ENCODE data around the gene KCNQ1.

KCNQ1 gene

DNA sequence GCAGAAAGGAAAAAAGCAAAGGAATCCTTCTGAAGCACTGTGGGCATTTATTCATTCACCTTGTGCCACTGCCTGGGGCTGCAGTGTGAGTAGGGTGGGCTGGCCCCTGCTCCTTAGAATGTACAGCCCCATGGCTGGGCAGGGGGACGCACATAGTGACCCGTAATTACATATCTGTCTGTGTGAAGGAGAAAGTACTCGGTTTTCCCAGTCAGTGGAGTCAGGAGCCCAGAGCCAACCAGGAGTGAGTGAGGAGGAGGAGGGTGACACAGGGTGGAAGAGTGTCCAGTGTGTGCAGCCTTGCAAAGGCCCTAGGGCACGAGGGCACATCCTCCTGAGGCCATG is 348.9 kb downstream of the KCNQ1 start:
- no peak for DNase-seq (ENCODE audit: low read depth in 2 of 2)

DNA sequence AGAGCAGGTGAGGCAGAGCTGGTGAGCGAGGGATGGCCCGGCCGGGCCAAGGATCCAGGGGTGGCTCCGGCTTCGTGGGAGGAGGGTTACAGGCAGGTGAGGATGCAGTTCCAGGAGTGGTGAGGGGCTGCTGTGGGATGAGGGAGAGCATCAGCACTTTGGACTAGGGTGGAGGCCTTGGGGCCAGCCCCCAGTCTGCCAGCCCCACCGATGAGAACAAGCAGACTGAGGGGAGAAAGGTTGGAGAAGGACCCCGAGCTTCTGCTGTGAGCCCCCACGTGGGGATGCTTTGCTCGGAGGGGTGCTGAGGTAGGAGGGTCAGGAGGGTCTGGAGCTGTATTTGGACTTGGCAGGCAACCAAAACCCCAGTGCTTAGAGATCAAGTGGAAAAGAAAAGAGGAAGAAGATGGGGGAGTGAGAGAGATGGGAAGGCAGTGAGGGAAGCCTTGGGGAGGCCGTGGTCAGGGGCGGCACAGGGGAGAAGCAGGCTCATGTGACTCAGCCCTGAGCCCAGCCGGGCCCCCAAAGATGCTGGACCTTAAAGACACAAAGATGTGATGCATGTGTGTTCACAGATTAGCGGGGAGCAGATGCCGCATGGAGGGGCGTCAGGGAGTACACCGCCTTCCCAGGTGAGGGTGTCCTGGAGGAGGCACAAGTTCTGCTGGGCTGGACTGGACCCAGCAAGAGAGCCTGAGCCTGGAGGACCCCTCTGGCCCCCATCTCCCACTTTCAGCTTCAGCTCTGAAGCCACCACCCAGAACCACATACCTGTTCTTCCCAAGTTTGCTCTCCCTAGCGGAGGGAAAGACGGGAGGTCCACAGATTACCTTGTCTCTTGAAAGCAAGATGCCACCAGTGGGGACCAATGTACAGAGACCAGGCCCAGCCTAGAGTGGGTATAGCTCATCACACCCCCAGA is 349.5 kb downstream of the KCNQ1 start:
- DNase-seq (ENCODE audit: low read depth in 2 of 2), result no peak

DNA sequence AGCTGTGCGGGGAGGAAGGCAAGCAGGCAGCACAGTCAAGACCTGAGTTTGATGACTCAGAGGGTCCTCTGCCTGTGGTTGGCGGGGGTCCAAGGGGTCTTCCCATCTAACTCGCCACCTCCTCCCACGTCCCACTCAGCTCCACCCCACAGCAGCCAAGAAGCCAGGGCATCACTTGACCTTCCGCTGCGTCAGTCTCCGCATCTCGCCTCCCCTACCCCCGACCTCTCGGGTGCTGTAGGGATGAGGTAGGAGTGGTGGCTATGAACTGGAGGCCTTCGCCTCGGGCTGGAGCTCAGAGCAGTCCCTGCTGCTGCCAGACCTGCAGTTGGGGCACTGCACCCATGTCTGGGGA is 350.1 kb downstream of the KCNQ1 start:
- no peak for DNase-seq (ENCODE audit: low read depth in 2 of 2)

DNA sequence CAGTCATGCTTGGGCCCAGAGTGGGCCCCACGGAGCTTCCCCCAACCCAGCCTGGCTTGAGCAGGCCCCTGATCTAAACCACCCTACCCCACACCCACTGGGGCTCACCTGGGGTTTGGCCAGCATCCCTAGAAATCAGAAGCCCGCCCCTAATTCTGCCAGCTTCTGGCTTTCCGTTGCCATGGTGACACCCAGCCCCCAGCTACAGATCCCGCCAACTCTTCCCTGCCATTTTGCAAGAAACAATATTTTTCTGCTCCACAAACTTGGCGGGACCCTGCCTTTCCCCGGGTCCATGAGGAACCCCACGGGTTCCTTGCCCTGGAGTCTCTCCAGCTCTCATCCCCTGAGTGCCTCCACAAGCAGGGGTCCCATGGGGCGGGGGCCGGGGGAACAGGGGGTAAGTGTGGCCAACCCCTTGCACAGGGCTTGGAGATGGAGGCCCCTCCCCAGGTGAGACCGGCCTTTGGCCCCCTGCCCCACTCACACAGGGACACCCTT is 350.7 kb downstream of the KCNQ1 start:
- DNase-seq (ENCODE audit: low read depth in 2 of 2), result no peak

- DNase-seq (ENCODE audit: low read depth in 2 of 2), result no peak
These were observed 351.3 kb downstream of the KCNQ1 start for GRCh38 chr11:2796091-2796490.

DNA sequence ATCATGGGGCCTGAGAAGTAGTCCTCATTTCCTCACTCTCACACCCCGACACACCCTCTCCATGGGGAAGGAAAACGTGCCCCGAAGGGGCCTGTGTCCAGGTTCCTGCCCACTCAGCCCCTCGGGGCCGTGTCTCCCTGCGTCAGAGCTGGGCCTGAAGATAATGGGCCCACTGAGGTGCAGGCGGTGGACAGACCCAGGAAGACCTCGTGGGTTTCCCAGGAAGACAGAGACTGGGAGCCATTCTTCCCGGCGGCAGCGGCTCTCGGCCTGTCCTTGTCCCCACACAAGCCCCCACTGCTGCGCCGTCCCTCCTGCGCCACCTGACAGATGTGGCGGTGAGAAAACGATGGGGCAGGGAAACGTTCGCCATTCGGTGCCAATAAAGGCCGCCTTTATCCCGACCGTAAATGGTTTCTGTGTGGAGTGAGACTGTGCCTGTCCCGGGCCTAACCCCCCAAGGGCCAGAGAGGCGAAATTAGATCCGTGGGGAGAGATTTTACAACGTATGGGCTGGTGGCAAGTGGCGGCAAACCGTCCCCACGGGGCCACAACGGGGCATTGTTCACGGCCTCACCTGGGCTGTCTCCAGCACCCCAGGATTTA is 351.8 kb downstream of the KCNQ1 start:
- no peak for DNase-seq (ENCODE audit: low read depth in 2 of 2)

- no peak for DNase-seq (ENCODE audit: low read depth in 2 of 2)
These were observed 352.4 kb downstream of the KCNQ1 start for GRCh38 chr11:2797121-2797711.

- no peak for DNase-seq (ENCODE audit: low read depth in 2 of 2)
These were observed 353.0 kb downstream of the KCNQ1 start for GRCh38 chr11:2797741-2798361.

- DNase-seq (ENCODE audit: low read depth in 2 of 2), result no peak
These were observed 354.3 kb downstream of the KCNQ1 start for GRCh38 chr11:2798951-2799761.

GRCh38 chr11:2799881-2800654 is 355.3 kb downstream of the KCNQ1 start:
- DNase-seq (ENCODE audit: low read depth in 2 of 2), result no peak

DNA sequence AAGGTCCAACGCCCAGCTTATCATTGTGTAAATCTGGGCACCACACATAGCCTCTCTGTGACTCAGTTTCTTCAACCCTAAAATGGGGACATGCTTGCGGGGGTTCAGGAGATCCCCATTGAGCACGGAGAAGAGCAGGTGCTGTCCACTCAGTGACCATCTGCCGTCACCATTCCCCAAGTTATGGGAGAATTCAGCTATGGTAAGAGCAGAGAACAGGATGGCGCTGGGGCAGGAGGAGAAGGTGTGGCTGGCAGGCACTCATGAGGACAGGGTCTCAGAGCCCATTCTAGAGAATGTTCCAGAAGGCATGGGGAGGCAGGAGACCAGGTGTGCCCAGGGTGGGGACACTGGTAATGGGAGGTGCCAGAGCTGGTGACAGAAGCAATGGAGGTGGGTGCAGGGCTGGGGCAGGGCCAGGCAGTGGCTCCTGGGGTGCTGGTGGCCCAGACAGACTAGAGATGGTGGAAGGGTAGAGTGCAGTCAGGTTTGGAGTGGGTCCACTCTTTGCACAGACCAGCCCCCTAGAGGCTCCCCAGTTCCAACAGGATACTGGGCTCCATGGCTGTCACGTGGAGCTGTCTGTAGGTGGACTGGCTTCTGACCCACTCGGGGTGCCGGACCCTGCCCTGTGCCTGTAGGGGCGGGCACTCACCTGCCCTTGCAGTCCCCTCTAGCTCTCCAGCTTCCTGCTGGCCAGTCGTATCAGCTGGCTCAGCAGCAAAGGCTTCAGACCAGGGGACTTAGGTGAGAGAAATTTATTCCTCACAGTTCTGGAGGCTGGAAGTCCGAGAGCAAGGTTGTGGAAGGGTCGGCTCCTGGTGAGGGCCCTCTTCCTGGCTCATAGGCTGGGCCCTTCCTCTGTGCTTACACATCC is 356.1 kb downstream of the KCNQ1 start:
- DNase-seq (ENCODE audit: low read depth in 2 of 2), result no peak

GRCh38 chr11:2801711-2802388 is 357.0 kb downstream of the KCNQ1 start:
- DNase-seq (ENCODE audit: low read depth in 2 of 2), result no peak

GRCh38 chr11:2802389-2803185 is 357.8 kb downstream of the KCNQ1 start:
- DNase-seq (ENCODE audit: low read depth in 2 of 2), result no peak

- DNase-seq (ENCODE audit: low read depth in 2 of 2), result no peak
These were observed 358.6 kb downstream of the KCNQ1 start for GRCh38 chr11:2803186-2804091.

- no peak for DNase-seq (ENCODE audit: low read depth in 2 of 2)
These were observed 359.4 kb downstream of the KCNQ1 start for GRCh38 chr11:2804189-2804588.

GRCh38 chr11:2804701-2805387 is 360.0 kb downstream of the KCNQ1 start:
- no peak for DNase-seq (ENCODE audit: low read depth in 2 of 2)

Data from fibroblast of skin of left quadriceps (primary cell).